MCF 10A (cell line): Measurements from ENCODE around the gene CTBP2. TPM values are rescaled to one million over a fixed set of nuclear protein-coding genes. Genes with fewer than 3 reads are reported as not detected.

Source experiments
- BruUV-seq: library from RNA; stranded (reverse); fragments of 400-500 nt; replicated peaks from 2 replicates; lab custom pipeline; 2021; lab: Mats Ljungman, UMichigan
- CTCF ChIA-PET: fragments of 300-600 bp; sonication (Branson Sonifier 250); formaldehyde crosslinking; extraction: SDS; loops from one replicate; lab custom pipeline; 2021; ENCODE audit warnings: antibody characterized with exemption, inconsistent platforms; lab: Yijun Ruan, JAX
- POLR2A ChIA-PET: fragments of 300-600, 350-650 bp; sonication (Branson Sonifier 250); formaldehyde crosslinking; extraction: SDS; loops from one replicate; lab custom pipeline; 2020; ENCODE audit warnings: antibody characterized with exemption, inconsistent platforms; lab: Yijun Ruan, JAX
- DNase-seq: peaks from one replicate; pipeline ENCODE4 v3.0.0-alpha.2; 2018; ENCODE audit not compliant: unreplicated experiment
- H3K27ac Mint-ChIP-seq: one replicate; pipeline ENCODE4 v1.8.0; 2022; ENCODE audit warnings: mild to moderate bottlenecking, low read depth, mixed read lengths; ENCODE audit not compliant: unreplicated experiment
- H3K27me3 Mint-ChIP-seq: one replicate; pipeline ENCODE4 v1.8.0; 2022; ENCODE audit warnings: mixed read lengths; ENCODE audit not compliant: insufficient read depth, unreplicated experiment
- H3K36me3 Mint-ChIP-seq: one replicate; pipeline ENCODE4 v1.8.0; 2022; ENCODE audit warnings: mild to moderate bottlenecking, moderate library complexity, mixed read lengths; ENCODE audit not compliant: insufficient read depth, unreplicated experiment
- H3K4me1 Mint-ChIP-seq: one replicate; pipeline ENCODE4 v1.8.0; 2022; ENCODE audit warnings: mixed read lengths; ENCODE audit not compliant: insufficient read depth, unreplicated experiment
- H3K4me3 Mint-ChIP-seq: one replicate; pipeline ENCODE4 v1.8.0; 2022; ENCODE audit warnings: mild to moderate bottlenecking, moderate library complexity, mixed read lengths; ENCODE audit not compliant: unreplicated experiment
- H3K9me3 Mint-ChIP-seq: one replicate; pipeline ENCODE4 v1.8.0; 2022; ENCODE audit warnings: mixed read lengths; ENCODE audit not compliant: unreplicated experiment
- intact Hi-C: fragments of 100-400 bp; cut with micrococcal nuclease; formaldehyde crosslinking; loops from 2 replicates; pipeline ENCODE4 v1.14.1; 2022
- total RNA-seq: library from RNA; stranded (reverse); gene quantifications from 2 replicates; pipeline ENCODE4 v1.2.3, GENCODE V29; 2022
- TF ChIP-seq, protein P1 (sequence below): fragments of 200-600 bp; IDR thresholded peaks from one replicate; pipeline ENCODE4 v1.8.0; 2022; ENCODE audit warnings: antibody characterized with exemption, mild to moderate bottlenecking; ENCODE audit not compliant: unreplicated experiment

Gene CTBP2
- total RNA-seq, 1 experiment from 2014 or later = 152 TPM

DNA sequence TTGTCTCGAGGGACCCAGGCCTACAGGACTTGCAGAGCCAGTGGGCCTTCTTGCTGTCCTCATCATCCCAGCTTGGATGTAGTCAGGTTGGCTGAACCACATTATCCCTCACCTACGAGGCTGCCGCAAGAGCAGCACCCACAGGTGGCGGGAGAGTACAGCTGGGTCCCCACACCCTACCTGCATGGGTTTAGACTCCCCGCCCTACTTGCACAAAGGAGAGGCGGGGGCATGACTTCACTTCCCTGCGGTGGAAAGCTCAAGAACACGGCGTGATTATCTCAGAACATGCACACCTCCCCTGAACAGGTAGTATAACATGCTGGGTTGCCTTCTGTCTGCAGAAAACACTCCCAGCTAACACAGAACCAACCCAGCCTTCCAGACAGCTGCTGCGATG lies 57.5 kb downstream of the CTBP2 start:
- no TSS peak for BruUV-seq
- H3K4me3 Mint-ChIP-seq = no peak overlapping the region
- DNase-seq = no peak
- ChIA-PET POLR2A (interaction anchor here (1.5 to 2.6 kb wide), 2 partner anchors 17 to 21 kb away, joined by 9 to 11 read pairs; no protein-coding TSS in a partner anchor), CTCF (interaction anchor here (0.6 to 2.3 kb wide), 15 partner anchors 10 to 527 kb away, joined by 3 to 13 read pairs (median 3); no protein-coding TSS in a partner anchor)
- H3K9me3 Mint-ChIP-seq = no peaks in the 10 kb centered on the region
- TF ChIP-seq, protein P1, sequence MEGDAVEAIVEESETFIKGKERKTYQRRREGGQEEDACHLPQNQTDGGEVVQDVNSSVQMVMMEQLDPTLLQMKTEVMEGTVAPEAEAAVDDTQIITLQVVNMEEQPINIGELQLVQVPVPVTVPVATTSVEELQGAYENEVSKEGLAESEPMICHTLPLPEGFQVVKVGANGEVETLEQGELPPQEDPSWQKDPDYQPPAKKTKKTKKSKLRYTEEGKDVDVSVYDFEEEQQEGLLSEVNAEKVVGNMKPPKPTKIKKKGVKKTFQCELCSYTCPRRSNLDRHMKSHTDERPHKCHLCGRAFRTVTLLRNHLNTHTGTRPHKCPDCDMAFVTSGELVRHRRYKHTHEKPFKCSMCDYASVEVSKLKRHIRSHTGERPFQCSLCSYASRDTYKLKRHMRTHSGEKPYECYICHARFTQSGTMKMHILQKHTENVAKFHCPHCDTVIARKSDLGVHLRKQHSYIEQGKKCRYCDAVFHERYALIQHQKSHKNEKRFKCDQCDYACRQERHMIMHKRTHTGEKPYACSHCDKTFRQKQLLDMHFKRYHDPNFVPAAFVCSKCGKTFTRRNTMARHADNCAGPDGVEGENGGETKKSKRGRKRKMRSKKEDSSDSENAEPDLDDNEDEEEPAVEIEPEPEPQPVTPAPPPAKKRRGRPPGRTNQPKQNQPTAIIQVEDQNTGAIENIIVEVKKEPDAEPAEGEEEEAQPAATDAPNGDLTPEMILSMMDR = no peak
- peaks cover 29% of the 10 kb centered on the region for H3K4me1 Mint-ChIP-seq
- H3K27me3 Mint-ChIP-seq = no peaks in the 10 kb centered on the region
- no peak overlapping the region for H3K27ac Mint-ChIP-seq
- intact Hi-C loops = no loop called here
- H3K36me3 Mint-ChIP-seq = peaks cover 70% of the 10 kb centered on the region

DNA sequence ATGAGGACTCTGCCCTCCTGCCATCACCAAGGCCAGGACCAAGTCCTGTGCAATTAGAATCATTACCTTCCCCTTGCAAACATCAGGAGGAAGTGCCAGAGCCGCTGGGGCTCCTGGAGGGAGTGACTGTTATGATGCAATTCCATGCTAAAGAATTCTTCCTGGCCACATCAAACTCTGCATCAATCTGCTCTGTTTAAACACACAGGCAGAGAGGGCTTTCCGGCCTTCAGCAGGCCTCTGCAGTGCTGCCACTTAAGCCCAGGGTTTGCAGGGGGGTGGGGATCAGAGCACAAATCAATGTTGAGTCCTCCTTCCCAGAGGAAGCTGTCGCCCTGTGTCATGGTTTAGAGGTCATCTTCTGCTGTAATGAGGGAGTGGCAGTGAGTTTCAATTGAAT lies 58.1 kb downstream of the CTBP2 start:
- CTCF ChIA-PET = interaction anchor here (0.7 to 2.3 kb wide), 6 partner anchors 21 to 90 kb away, joined by 3 to 13 read pairs (median 6); no protein-coding TSS in a partner anchor
- intact Hi-C loops = no loop called here
- TF ChIP-seq, protein P1 = no peak
- no peaks in the 10 kb centered on the region for H3K27me3 Mint-ChIP-seq
- peaks cover 29% of the 10 kb centered on the region for H3K4me1 Mint-ChIP-seq
- H3K9me3 Mint-ChIP-seq = no peaks in the 10 kb centered on the region
- peak; percentile 62 for DNase-seq
- BruUV-seq = no TSS peak
- POLR2A ChIA-PET = interaction anchor here (1.5 to 2.6 kb wide), 2 partner anchors 17 to 22 kb away, joined by 9 to 11 read pairs; no protein-coding TSS in a partner anchor
- H3K27ac Mint-ChIP-seq = no peak overlapping the region
- H3K36me3 Mint-ChIP-seq = peaks cover 70% of the 10 kb centered on the region
- no peak overlapping the region for H3K4me3 Mint-ChIP-seq

DNA sequence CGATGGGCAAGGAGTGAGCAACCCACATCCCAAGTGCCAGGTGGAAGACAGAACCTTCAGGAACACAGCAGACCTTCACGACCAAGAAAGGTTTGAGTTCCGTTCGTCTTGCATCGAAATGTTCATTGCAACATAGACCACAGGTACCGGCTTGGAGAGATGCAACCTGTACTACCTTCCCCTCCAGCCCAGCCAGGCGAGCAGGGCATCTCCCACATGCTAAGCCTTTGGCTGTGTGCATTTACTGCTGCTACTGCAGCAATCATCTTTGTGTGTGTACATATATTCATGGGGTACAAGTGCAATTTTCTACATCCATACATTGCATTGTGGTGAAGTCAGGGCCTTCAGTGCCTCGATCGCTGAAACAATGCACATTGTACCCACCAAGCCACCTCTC lies 58.8 kb downstream of the CTBP2 start:
- TF ChIP-seq, protein P1 = no peak
- CTCF ChIA-PET = interaction anchor here (2.0 kb wide), 1 partner anchor 36 kb away, joined by 9 read pairs; no protein-coding TSS in a partner anchor
- Mint-ChIP-seq H3K4me3 (no peak overlapping the region), H3K27ac (no peak overlapping the region), H3K9me3 (no peaks in the 10 kb centered on the region), H3K4me1 (peaks cover 36% of the 10 kb centered on the region), H3K27me3 (no peaks in the 10 kb centered on the region), H3K36me3 (peaks cover 64% of the 10 kb centered on the region)
- POLR2A ChIA-PET = no interaction called here
- no peak for DNase-seq
- intact Hi-C loops = no loop called here
- BruUV-seq = no TSS peak

DNA sequence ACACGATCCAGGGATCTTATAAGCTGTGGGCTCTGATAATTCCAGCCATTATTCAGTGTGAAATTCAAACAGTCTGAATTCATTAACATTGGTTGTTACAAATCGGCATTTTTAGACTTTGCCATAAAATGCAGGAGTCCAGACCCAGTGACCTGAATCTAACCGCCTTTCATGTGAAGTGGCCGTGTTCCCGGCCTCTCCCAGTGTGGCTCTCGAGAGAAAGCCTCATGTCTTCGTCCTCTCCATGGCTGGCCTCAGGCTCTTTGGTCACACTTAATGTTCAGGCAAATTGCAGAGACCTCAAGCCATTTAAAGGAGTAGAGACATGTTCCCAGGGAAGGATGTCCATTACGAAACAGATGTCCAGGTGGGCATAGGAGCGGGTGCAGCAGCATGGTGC lies 59.3 kb downstream of the CTBP2 start:
- no peak overlapping the region for H3K4me3 Mint-ChIP-seq
- no TSS peak for BruUV-seq
- H3K27ac Mint-ChIP-seq = no peak overlapping the region
- peaks cover 58% of the 10 kb centered on the region for H3K36me3 Mint-ChIP-seq
- H3K4me1 Mint-ChIP-seq = peaks cover 41% of the 10 kb centered on the region
- CTCF ChIA-PET = no interaction called here
- TF ChIP-seq, protein P1 = no peak
- intact Hi-C loops = no loop called here
- no peak for DNase-seq
- POLR2A ChIA-PET = no interaction called here
- H3K9me3 Mint-ChIP-seq = no peaks in the 10 kb centered on the region
- H3K27me3 Mint-ChIP-seq = no peaks in the 10 kb centered on the region
